Stimulated activated CD4-positive, alpha-beta T cell treated with anti-CD3 and anti-CD28 coated beads, TNF-alpha, amount 100 ng/mL, for 1 hour (primary cell): ENCODE data around the gene PTPRD.
A peak's percentile ranks its signal among the peaks of the same experiment; 100 is the strongest.
"Not testable (repeated sequence)": the region's sequence is repeated elsewhere in the genome, so short reads cannot be mapped to it uniquely, and the experiment has no call there.

Experiments used
- DNase-seq, 3 donors: peaks; one replicate each; pipeline ENCODE4 v3.0.0-alpha.2; 2020; ENCODE audit warnings: low read depth in 3 of 3, low spot score in 1 of 3

The PTPRD gene

GRCh38 chr9:9998491-9999287 lies 614.1 kb downstream of the PTPRD start:
- no peak for DNase-seq

- no peak for DNase-seq
Measured at GRCh38 chr9:9997585-9997984, 615.2 kb downstream of the PTPRD start.

- DNase-seq, result no peak
Measured at GRCh38 chr9:9996259-9996658, 616.5 kb downstream of the PTPRD start.

- no peak for DNase-seq
Measured at GRCh38 chr9:9992936-9993335, 619.9 kb downstream of the PTPRD start.

- no peak for DNase-seq
Measured at GRCh38 chr9:9973062-9973461, 639.7 kb downstream of the PTPRD start.

GRCh38 chr9:9970514-9970913 lies 642.3 kb downstream of the PTPRD start:
- DNase-seq, result no peak

- DNase-seq, result no peak
Measured at GRCh38 chr9:9963841-9964240, 649.0 kb downstream of the PTPRD start.

- DNase-seq, result no peak
Measured at GRCh38 chr9:9961934-9962333, 650.9 kb downstream of the PTPRD start.

- DNase-seq, result no peak
Measured at GRCh38 chr9:9961487-9961886, 651.3 kb downstream of the PTPRD start.

GRCh38 chr9:9951556-9952160 lies 661.1 kb downstream of the PTPRD start:
- no peak for DNase-seq

- DNase-seq, result no peak
Measured at GRCh38 chr9:9950813-9951212, 662.0 kb downstream of the PTPRD start.

GRCh38 chr9:9949978-9950377 lies 662.8 kb downstream of the PTPRD start:
- no peak for DNase-seq

- DNase-seq, result no peak
Measured at GRCh38 chr9:9949368-9949767, 663.4 kb downstream of the PTPRD start.

GRCh38 chr9:9945966-9946365 lies 666.8 kb downstream of the PTPRD start:
- no peak for DNase-seq

- DNase-seq, result peak in 1 of 3 donors; percentile 18
Measured at GRCh38 chr9:9942764-9943424, 669.9 kb downstream of the PTPRD start.

- DNase-seq, result no peak
Measured at GRCh38 chr9:9938432-9938831, 674.4 kb downstream of the PTPRD start.

- not testable (repeated sequence) for DNase-seq
Measured at GRCh38 chr9:9931464-9931863, 681.3 kb downstream of the PTPRD start.

- DNase-seq, result no peak
Measured at GRCh38 chr9:9924376-9924775, 688.4 kb downstream of the PTPRD start.

- no peak for DNase-seq
Measured at GRCh38 chr9:9921805-9922204, 691.0 kb downstream of the PTPRD start.

- no peak for DNase-seq
Measured at GRCh38 chr9:9920425-9921060, 692.3 kb downstream of the PTPRD start.

GRCh38 chr9:9919174-9919775 lies 693.5 kb downstream of the PTPRD start:
- DNase-seq, result no peak
